GM19351 (cell line): Measurements from ENCODE around the gene CREB5.
"Not testable (repeated sequence)": the region's sequence is repeated elsewhere in the genome, so short reads cannot be mapped to it uniquely, and the experiment has no call there.

ENCODE experiments used
- ATAC-seq: cut with Tn5 transposase; IDR thresholded peaks from one replicate; pipeline ENCODE4 v1.9.1; 2021; ENCODE audit warnings: mild to moderate bottlenecking, moderate library complexity; ENCODE audit not compliant: unreplicated experiment

Gene CREB5

DNA sequence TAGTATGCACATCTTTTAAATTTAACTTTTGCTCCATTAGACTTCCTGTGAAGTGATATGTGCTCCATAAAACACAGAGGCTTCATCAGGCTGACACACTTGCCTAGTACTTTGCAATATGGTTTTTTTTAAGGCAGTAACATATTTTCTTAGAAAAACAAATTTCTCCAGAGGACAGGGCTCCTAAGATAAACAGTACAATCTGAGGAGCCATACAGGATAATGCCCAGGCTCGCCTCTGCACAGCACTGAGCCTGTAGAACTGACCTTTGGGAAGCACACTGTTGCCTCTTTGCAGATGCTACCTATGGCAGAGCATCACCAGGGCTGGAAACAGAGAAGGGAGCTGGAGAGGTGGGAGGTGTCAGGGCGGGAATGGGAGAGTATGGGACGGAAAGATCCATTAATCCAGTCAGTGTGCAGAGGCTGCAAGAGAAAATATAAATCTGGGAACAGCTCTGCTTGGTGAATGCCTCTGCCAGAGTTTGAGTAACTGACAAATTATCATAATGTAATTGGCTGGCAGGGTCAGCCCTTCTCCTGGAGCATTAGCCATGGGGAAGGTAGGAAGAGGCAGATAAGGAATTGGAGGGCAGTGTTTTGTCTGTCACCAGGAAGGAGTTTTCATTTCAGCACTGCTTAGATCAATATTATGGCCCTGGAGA lies 132.3 kb downstream of the CREB5 start:
- no peak for ATAC-seq

DNA sequence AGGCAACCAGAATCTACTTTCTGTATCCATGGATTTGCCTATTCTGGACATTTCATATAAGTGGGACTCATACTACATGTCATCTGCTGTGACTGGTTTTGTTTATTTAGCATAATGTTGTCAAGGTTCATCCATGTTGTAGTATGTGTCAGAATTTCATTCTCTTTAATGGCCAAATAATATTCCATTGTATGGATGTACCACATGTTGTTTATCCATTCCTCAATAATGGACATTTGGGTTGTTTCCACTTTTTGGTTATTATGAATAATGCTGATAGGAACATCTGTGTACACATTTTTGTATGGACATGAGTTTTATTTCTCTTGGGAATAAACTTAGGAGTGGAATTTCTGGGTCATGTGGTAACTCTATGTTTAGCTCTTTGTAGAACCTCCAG lies 133.7 kb downstream of the CREB5 start:
- no peak for ATAC-seq

DNA sequence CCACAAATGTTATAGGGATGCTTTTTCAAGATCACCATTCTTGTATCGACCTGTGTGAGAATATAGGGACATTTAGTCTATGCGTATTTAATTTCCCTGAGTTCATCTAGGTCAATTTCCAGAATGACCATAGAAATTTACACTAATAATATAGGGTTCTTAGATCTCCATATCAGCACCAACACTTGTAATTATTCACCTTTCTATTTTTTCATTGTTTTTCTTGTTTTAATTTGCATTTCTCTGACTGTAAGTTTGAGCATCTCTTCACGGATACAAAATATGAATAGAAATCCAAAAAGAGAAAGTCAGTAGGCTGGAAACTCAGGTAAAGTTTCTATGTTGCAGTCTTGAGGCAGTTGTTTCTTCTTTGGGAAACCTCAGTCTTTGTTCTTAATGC lies 134.8 kb downstream of the CREB5 start:
- no peak for ATAC-seq

DNA sequence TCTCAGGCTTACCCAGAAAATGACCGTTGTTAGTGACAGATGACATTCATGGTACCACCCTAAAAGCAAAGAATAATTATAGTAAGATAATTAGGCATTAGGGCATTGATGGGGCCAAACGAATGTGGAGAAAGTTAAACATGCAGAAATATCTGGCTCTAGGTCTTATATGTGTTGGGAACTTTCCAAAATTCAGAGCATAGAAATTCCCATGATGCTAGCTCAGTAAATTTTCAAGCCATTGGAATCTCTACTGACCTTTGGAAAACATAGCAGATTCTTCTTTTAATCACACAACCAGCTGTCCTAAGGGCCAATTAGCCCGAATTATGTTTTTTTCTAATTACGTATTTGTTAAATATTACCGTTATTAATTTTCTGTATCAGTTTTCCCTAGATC lies 136.1 kb downstream of the CREB5 start:
- no peak for ATAC-seq

DNA sequence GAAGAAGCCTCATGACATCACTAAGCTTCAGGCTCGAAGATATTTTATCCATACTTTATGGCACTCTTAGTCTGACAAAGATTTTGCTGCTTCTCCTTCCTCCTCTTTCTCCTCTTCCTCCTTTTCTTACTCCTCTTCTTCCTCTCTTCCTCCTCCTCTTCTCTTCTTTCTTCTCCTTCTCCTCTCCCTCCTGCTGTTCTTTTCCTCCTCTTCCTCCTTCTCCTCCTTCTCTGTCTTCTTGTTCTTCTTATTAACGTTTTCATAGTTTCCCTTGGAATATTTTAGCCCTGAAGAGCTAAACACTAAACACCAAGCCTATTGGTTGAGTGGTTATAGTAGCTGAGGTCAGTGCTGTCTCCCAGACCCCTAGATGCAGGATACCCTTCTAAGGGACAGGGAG lies 137.7 kb downstream of the CREB5 start:
- ATAC-seq: no peak

DNA sequence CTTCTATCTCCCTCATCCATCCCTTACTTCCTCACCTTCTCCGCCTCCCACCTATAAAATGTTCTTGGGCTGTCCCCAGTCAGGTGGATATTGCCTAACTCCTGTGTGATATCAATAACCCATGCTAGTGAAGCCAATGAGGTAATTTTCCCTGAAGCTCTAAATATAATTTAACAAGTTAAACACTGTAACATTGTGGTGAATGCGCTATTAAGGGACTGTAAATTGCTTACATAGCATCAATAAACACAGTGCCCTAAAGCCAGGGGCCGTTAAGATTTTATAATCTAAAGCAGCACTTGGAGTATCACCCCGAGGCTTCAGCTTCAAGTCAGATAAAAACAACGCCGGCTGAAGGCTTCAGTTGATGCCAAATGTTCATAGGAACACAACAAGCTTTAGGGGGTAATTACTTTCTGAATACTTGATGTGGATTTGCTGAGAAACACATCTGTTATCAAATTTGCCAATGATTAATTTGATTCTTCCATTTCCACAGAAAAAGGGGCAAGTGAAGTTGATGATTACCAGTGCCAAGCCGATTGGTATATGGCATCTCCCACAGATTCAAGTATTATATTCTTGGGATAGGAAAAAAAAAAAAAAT lies 138.4 kb downstream of the CREB5 start:
- ATAC-seq: no peak

DNA sequence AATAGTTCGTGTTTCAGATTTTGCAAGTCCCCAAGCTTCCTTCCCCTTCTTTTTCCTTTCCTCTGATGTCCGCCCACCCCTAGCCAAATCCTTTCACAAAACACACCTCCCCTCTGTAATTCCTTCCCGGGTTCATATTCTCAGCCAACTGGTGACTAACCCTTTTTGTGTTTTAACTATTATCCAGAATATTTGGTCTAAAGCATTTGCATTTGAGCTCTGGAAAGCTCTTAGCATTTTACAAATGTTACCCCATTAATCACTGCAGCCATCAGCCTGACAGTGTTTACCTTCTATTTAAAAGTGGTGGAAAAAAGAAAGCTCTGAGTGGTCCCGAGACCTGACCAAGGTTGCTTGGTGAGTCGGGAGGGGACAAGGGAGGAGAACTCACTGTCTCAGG lies 139.0 kb downstream of the CREB5 start:
- no peak for ATAC-seq

DNA sequence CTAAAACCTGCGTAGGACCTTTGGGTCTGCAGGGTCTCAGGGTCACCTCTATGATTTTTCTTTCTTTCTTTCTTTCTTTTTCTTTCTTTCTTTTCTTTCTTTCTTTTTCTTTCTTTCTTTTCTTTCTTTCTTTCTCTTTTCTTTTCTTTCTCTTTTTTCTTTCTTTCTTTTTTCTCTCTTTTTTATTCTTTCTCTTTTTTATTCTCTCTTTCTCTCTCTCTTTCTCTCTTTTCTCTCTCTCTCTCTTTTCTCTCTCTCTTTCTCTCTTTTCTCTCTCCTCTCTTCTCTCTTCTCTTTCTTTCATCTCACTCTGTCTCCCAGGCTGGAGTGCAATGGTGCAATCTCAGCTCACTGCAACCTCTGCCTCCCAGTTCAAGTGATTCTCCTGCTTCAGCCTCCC lies 139.4 kb downstream of the CREB5 start:
- ATAC-seq: not testable (repeated sequence)

DNA sequence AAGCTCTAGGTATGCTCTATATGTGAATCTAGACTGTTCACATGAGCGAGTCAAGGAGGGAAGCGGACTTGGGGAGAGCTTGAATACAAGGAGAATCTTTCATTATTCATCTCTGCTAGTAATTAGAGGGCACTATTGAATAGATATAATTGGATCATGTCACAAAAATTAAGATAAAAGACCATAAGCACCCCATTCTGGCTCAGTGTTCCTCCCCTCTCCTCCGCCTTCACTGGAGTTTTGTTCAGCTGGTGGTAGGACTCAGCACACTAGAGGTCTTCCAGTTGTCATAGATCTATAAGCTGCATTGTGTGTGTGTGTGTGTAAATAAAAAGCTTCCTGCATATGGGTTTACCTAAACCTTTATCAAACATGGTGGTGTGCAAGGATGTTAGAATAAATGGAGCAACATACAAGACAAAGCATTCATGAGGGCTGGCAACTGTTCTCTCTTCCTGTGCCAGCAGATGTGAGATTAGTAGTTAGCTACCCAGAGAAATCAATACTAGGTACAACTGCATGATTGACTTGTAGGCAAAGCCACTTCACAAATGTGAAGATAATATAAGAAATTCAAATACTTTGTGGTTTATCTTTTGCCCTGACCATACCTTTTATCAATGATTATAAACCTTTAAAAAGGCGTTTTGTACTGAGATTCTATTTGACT lies 142.6 kb downstream of the CREB5 start:
- no peak for ATAC-seq

DNA sequence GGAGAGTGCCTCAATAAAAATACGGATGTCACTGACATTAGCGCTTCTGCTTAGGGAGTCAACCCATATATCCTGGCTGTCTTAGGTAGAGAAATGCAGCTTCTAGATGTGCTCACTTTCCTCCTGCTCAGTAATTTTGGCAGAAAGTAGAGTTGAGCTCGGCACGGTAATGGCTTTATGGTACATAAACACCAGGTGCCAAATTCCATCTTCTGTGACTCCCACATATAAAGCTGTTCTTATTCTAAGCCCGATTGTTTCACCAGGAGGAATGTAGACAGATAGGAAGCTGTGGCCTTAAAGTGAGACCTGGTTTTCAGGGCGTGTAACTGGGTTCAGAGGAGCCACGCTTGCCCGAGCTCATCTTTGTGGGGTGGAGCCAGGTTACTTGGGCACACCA lies 143.7 kb downstream of the CREB5 start:
- ATAC-seq: no peak

DNA sequence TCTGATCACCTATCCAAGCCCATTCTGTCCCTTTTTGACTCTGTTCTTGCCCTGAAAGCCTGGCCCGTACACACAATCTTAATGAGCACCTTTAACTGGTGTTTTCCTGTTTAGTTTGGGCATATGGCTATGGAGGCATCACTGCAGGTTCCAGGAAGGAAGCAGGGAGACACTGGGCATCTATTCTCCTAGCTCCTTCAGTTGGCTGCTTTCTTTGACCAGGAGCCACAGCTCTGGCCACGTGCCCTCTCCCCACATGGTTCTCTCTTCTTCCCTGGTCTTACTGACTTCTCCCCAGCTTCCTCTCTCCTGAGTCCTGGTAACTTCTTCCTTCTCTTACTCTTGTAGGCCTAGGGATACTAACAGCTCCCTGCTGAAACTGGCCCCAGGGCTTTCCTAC lies 144.4 kb downstream of the CREB5 start:
- no peak for ATAC-seq

DNA sequence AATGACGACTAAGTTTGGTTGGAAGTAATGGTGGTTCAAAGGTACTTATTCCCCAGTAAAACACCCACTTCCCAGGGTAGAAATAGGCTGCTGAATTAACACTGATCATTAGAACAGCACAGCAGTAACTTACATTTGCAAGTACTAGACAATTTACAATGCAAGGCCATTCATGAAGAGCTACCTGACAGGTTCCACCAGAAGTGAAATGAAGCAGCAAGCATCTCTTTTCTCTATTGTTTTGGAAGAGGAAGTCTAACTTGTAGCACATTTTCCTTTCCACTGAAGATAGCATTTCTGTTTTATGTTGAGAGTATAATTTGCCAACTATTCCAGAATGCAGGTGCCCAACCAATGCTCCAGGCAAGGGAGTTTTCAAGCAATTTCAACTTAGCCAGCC lies 145.9 kb downstream of the CREB5 start:
- ATAC-seq: no peak

DNA sequence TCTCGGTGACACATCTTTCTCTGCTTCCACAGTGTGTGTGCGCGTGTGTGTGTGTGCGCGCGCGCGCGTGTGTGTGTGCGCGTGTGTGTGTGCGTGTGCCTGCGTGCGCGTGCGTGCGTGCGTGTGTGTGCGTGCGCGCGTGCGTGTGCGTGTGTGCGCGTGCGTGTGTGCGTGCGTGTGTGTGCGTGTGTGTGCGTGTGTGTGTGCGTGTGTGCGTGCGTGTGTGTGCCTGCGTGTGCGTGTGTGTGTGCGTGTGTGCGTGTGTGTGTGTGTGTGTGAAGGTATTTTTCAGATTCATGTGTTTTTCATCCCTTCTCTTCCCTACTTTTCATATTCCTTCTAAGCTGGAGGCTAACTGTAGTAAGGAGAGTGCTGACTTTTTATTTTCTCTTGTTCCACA lies 148.4 kb downstream of the CREB5 start:
- ATAC-seq: no peak

DNA sequence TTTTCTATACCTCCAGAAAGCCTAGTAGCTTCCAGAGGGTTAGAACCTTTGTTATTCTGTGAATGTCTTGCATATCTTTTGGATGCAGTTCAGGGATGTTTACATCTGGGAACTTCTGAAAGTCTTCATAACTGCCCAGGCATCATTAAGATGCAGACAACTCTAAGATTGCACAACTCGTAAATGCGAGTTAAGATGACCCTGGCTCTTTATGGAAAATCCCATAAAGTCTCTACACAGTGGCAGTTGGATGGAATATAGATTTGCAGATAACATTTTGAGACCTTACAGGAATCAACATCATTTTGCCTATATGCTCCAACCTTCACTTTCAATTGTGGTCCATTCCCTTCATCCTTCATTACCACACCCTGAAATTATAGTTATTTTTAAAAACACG lies 151.7 kb downstream of the CREB5 start:
- ATAC-seq: no peak

DNA sequence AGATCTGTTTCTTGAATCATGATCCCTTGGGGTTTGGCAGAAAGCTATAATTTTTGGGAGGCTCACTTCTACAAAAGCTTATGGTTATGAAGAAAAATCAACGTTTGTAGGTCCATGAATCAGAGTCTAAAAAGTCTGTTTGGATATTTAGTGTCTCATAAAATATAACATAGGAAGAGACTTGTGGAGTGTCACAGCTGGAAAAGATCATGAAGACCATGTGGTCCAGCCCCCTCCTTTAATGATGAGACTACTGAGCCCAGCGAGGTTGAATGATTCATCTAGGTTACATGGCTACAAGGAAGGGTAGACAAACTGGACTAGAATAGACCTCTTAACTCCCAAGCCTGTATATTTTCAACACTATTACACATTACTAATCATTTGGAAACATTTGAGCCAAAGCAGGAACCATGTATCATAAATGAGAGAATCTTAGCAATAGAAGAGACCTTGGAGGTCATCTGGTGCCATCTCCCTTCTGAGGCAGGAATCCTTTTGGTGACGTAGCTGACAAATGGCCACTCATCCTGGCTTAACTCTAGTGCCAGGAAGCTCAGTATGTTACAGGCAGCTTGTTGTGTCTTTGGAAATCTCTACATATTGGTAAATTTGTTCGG lies 152.5 kb downstream of the CREB5 start:
- no peak for ATAC-seq

DNA sequence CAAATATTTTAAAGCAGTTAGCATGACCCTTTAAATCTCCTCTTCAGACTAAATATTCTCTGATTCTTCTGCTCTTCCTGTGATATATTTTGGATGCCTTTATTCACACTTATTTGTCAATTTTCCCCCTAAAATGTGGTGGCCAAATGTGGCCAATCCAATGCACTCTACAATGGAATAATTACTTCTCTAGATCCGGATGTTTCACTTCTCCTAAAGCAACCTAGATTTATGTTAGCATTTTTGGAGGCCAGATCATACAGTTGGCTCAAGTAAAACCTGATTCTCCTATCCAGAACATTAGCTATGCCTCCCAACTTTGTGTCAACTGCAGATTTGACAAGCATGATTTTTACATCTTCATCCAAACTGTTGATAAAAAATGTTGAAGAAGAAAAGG lies 153.7 kb downstream of the CREB5 start:
- no peak for ATAC-seq

DNA sequence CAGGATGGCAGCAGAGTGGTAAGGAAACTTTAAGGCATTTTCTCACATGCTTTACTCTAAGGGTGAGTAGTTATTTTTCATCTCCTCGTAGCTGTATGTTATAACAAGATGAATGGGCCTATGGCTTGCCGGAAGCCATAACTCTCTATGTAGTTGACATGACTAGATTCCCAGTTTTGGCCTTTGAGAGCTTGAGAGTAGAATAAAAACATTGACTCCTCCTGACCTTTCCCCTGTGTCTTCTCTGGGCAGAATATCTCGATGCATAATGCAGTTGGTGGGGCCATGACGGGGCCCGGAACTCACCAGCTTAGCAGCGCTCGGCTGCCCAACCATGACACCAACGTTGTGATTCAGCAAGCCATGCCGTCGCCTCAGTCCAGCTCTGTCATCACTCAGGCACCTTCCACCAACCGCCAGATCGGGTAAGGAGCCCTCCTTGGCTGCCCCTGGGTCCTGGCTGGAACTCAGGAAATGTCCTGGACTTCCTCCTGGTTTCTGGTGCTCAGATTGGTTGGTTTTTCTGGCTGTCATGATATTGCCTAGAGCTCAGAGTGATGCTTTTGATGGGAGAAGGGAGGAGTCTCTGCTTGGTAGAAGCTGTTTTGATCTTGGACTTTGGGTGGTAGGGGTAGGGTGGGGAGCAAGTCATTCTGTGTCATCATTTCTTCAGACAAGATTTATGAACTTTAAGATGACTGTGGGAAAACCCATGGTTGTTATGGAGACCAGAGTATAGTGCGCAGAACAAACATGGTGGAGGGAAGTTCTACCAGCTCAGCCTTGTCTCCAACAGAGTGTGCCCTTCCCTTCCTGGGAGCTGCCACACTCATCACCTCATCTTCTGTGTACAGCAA lies 158.0 kb downstream of the CREB5 start:
- ATAC-seq: peak; percentile 69

DNA sequence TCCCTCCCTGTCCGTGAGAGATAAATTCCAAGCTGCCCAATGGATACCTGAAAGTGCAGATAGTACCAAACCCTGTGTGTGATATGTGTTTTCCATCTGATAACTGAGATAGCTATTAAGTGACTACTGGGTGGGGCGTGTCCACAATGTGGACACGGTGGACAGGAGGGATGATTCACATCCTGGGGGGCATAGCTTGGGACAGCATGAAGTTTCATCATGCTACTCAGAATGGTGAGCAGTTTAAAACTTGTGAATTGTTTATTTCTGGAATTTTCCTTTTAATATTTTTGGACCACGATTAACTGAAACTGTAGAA lies 158.6 kb downstream of the CREB5 start:
- ATAC-seq: no peak

DNA sequence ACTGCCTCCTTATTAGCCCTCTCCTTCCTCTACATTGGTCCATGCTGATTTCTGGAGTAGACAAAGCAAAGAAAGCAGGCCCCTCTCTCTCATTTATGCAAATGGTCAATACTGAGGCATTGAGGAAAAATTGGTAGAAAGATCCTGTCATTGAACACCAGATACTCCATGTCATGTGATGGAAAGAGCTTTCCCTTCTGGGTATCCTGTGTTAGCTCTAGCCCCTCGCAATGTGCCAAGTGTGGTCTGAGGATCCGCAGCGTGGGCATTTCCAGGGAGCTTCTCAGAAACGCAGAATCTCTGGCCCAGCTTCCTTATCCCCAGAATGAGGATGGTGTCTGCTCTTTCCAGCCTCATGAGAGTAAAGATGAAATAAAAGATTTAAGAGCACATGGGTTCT lies 159.1 kb downstream of the CREB5 start:
- ATAC-seq: no peak

DNA sequence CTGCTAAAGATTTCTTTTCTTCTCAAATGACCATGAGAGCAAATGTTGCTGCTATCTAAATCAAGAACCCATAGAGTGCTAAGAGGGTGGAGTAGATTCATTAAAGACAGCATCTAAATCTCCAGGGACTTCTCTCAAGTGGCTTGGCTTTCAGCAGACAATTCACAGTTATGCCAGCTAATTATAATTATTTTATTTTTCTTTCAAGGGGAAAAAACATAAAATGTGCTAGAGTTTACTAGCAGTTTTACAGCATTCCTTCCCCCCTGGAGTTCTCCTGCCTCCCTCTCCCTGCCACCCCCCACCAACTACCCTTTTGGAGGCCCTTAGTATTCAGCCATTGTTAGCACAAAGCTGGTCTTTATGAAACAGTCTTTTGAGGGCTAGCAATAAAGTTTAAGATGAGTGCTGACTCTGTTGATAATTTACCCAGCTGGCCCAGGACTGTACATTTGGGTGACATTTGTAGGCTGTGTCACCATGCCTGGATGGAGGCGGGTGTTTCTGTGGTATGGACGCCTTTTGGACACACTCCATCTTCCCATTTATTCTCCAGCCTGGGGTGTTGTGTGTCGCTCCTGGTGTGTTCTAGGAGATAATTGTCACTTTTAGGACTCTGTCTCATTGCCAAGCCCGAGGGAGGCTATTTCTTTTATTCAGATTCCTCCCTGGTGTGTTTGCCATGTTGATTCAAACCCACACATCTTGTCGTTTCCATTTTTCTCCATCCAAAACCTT lies 160.2 kb downstream of the CREB5 start:
- no peak for ATAC-seq
